GM21786 (cell line): ENCODE measurements around the gene MYOT.
"Not testable (repeated sequence)": the region's sequence is repeated elsewhere in the genome, so short reads cannot be mapped to it uniquely, and the experiment has no call there.

Experiments used
- ATAC-seq: cut with Tn5 transposase; IDR thresholded peaks from one replicate; pipeline ENCODE4 v1.9.1; 2021; ENCODE audit not compliant: unreplicated experiment

Gene MYOT

DNA sequence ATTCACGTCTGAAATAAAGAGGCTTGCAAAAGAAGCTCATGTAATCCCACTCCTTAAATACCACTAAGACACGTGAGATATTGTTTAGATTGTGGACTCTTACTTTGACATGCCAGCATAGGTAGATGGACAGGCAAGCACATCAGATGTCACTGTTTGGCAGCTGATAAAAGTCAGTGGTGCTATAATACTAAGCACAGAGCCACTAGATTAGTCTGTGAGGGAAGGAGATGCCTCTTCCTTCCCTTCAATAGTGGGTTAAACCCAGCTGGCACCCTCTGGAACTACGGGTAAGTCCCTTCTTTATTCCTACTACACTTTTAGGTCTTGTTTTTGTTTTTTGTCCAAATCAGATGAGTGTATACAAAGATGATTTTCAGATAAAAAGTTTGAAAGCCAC is at the start of gene MYOT:
Gene MYOT, plus strand, starts transcription at position 197 of the 400 bp plus-strand sequence. CDS start 2,792 bp downstream, outside the sequence.
- no peak for ATAC-seq

DNA sequence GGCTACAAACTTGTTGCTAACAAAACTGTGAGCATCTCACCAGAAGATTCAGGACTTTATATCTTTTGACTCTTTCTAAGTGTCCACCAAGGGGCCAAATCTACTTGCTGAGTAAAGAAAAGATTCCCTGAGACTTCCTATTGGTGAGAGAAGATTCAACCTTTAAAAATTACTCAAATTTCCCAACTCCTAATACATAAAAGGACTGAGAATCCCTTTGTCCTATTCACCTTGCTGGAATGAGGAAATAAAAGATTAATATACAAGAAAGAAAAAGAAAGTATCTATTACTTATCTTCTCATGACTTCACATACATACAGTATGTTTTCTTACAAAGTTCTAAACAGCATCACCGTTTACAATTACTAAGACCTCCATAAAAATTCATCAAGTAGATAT is 47.9 kb upstream of the MYOT start:
- no peak for ATAC-seq

GRCh38 chr5:137822158-137822764 is 45.4 kb upstream of the MYOT start:
- ATAC-seq = no peak

DNA sequence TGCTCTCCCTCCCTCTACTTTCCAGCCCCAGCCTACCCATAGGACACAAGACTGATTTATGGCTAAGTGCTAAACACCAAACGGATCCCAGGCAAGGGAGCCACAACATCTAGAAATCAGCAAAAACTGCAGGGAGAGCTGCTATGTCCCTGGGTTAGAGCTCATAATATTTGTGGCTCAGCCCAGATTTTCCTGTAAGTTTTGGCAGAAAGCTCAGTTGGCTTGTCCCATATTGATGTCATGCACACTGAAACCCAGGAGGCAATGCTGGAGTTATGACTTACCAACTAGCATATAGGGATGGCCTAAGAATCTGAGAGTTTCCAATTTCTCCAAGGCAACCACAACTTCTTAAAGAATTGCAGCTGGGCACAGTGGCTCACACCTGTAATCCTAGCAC is 44.7 kb upstream of the MYOT start:
- ATAC-seq = no peak

- ATAC-seq = no peak
These were observed 42.5 kb upstream of the MYOT start for GRCh38 chr5:137825165-137825564.

GRCh38 chr5:137826067-137826466 is 41.6 kb upstream of the MYOT start:
- no peak for ATAC-seq

- no peak for ATAC-seq
These were observed 39.5 kb upstream of the MYOT start for GRCh38 chr5:137828180-137828579.

DNA sequence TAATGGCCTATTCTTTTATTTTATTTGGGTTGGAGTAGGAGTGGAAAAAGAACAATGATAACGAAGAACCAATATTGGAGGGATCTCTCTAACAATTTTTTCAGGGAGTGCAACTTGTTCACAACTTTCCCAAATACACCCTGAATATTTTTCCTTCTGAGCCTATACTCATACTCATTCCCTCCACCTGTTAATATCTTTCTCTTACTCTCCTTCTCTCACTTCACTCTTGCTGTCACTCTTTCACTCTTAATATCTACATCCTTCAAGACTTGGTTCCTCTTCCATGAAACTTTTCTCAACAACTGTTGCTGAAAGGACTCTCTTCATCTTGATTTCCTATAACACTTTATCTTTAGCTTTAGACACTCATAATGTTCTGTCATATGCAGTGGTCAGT is 39.0 kb upstream of the MYOT start:
- ATAC-seq = no peak

- no peak for ATAC-seq
These were observed 36.6 kb upstream of the MYOT start for GRCh38 chr5:137831105-137831504.

- no peak for ATAC-seq
These were observed 36.1 kb upstream of the MYOT start for GRCh38 chr5:137831526-137831925.

DNA sequence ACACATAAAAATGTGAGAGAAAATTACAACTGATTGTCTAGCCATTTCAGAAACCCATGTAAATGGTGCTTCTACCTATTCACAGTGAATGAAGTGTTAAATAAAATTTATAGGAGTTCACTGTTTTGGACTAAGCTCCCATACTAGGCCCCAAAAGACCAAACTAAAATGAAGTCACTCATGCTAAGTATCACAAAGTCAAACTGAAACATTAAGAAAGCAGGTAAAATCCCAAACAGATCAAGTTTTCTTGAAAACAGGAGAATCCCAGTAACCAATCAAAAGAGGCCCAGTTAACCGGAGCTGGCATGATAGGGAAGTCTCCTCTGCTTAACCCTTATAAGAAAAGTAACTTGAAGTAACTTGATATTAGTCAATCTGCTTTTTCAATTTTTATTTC is 35.2 kb upstream of the MYOT start:
- no peak for ATAC-seq

DNA sequence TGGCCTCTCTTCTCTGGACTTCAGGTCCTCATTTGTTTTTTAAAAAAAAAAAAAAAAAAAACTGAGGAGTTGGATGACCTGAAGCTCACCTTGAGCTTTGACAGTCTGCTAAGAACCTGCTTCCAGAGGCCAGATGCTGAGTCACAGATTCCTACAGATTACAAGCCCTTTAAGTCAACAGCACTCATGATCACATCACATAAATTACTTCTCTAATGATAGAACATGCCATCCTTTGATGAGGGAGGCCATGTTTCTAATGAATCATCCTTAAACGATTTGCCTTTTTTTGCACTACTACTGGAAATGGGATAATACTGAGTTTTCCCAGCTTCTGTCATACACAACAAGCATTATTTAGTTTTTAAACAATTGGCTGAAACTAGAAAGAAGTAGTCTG is 34.2 kb upstream of the MYOT start:
- ATAC-seq = no peak

DNA sequence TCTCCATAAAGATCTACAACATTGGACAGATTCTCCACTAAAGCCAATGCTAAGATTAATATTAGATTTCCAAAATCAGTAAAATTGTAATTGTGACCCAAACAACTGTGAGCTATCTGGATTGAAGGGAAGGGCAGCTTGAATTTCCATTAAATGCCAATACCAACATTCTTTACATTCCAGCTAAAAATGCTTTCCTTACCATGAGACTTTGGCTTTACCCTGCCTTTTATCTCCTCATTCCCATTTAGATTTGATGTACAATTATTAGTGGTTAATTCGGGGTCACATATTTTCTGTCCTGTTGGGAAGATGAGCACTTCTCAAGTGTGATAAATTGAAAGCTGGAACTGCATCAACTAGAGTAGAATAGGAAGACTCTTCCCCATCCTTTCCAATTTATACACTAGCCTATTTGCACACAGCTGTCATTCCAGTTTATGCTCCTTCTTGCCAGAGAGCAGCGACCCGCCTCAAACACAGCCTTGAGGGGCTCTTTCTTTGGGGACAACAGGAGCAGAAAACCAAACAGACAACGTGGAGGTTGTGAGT is 33.1 kb upstream of the MYOT start:
- no peak for ATAC-seq

DNA sequence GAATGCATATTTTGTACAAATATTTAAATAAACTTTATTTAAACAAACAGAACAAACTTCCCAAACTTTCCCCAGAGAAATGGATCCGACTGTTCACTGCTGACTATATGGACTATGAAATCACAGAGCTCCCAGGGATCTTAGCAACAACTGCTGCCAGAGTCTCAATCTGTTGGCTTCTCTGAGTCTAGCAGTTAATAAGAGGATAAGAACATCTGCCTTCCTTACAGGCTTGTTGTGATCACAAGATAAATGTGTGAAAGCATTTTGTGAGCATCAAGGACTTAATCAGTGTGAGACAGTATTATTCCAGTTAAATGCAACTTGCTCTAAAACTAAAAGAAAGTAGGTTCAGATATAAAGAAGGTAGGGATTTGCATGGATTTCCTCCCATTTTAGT is 31.4 kb upstream of the MYOT start:
- no peak for ATAC-seq

DNA sequence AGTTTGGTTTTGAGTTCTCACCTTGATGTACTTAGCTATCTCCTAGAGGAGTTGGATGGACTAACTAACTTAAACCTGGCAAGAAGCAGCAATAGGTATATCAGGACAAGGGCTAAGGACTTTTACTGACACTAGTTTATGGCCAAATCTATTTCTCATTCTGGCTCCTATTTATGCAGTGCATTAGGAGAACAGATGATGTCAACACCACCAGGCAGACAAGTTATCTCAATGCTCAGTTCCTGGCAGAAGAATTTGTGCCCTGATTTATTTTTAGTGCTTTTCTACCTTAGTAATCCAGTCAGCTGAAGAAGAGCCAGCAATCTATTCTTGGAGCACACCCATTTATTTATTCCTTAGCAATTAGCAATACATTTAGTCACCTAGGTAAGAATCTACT is 30.7 kb upstream of the MYOT start:
- ATAC-seq = no peak

- ATAC-seq = no peak
These were observed 29.9 kb upstream of the MYOT start for GRCh38 chr5:137837491-137838394.

GRCh38 chr5:137838976-137839375 is 28.7 kb upstream of the MYOT start:
- no peak for ATAC-seq

GRCh38 chr5:137842296-137842695 is 25.4 kb upstream of the MYOT start:
- ATAC-seq = no peak

- no peak for ATAC-seq
These were observed 23.9 kb upstream of the MYOT start for GRCh38 chr5:137843676-137844299.

DNA sequence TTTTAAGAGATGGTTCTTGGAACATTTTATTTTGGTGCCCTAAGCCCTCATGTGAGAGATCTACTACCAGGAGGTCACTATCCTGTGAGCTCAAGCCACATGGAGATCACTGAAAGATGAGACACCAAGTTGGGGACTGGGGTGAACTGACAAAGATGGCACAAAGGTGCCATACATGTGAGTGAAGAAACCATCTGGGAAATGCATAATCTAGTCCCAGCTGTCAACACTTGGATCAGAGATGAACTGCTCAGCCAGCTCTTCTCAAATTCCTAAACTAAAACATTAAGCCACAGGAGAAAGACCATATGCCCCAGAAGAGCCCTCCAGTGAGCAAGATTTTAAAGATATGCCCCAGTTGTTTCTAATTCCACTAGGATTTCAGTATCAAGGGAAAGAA is 22.2 kb upstream of the MYOT start:
- no peak for ATAC-seq

- peak; percentile 67 for ATAC-seq
These were observed 20.0 kb upstream of the MYOT start for GRCh38 chr5:137847687-137848086.

GRCh38 chr5:137853165-137853564 is 14.5 kb upstream of the MYOT start:
- not testable (repeated sequence) for ATAC-seq
